ENCODE measurements around the gene SGSH. TPM values are rescaled to one million over a fixed set of nuclear protein-coding genes. Genes with fewer than 3 reads are reported as not detected.

The SGSH gene
- total RNA-seq, 1 donor from 2014 or later = 47.6 TPM

DNA sequence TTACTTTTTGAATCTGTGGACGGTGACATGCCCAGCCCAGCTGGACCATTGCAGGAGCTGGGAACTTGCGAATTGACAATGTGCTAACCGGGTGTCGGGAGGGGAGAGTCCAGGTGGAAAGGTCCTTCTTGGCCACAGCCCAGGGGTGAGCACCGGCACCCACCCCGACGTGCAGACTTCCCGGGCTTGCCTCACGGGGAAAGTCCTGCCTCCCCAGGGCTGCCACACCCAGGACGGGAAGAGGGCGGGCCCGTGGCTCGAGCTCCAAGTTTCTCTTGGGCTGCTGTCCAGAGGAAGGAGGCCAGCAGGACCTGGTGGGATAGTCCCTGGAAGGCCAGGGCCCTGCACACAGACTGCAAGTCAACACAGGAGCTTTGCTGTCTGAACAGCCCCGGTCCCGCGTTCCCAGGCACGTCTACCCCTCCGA, 32.6 kb downstream of the SGSH start:
- intact Hi-C loops (cut with DNase I) = no loop called here
- Histone ChIP-seq H3K4me3 (peak overlapping the region in 1 of 2 donors; percentile 9), H3K27ac (peak overlapping the region; percentile 28), H3K36me3 (no peaks in the 10 kb centered on the region), H3K9me3 (no peaks in the 10 kb centered on the region), H3K4me1 (peaks cover 26% of the 10 kb centered on the region), H3K27me3 (no peaks in the 10 kb centered on the region)
- TF ChIP-seq POLR2AphosphoS5 (IDR thresholded peaks at IDR 0.05; ENCODE audit: insufficient read depth in 1 of 2, low read depth in 1 of 2) (peak in 1 of 2 donors; percentile 31), POLR2A (IDR thresholded peaks at IDR 0.05) (no peak)
- TF ChIP-seq, protein P1, sequence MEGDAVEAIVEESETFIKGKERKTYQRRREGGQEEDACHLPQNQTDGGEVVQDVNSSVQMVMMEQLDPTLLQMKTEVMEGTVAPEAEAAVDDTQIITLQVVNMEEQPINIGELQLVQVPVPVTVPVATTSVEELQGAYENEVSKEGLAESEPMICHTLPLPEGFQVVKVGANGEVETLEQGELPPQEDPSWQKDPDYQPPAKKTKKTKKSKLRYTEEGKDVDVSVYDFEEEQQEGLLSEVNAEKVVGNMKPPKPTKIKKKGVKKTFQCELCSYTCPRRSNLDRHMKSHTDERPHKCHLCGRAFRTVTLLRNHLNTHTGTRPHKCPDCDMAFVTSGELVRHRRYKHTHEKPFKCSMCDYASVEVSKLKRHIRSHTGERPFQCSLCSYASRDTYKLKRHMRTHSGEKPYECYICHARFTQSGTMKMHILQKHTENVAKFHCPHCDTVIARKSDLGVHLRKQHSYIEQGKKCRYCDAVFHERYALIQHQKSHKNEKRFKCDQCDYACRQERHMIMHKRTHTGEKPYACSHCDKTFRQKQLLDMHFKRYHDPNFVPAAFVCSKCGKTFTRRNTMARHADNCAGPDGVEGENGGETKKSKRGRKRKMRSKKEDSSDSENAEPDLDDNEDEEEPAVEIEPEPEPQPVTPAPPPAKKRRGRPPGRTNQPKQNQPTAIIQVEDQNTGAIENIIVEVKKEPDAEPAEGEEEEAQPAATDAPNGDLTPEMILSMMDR (IDR thresholded peaks at IDR 0.05) = no peak
- DNase-seq (ENCODE audit: extremely low spot score in 2 of 2) = no peak

DNA sequence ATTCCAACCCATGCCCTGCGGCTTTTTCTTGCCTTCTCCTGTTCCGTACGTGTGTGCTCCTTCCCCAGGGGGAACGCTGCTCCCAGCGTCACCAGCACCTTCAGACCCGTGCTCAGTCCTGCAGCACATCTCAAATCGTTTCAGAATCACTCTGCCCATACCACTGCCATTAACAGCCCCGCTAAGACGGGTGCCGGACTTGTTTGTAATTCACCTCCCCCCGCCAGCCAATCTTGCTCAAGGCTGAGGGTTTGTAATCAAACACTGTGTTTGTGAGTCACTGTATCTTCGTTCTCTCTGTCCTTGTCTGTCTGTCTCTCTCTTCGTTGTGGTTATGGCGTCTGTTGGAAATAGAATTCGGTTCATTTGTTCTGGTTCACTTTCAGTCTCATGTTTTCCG, 33.0 kb downstream of the SGSH start:
- H3K27ac ChIP-seq = peak overlapping the region; percentile 28

DNA sequence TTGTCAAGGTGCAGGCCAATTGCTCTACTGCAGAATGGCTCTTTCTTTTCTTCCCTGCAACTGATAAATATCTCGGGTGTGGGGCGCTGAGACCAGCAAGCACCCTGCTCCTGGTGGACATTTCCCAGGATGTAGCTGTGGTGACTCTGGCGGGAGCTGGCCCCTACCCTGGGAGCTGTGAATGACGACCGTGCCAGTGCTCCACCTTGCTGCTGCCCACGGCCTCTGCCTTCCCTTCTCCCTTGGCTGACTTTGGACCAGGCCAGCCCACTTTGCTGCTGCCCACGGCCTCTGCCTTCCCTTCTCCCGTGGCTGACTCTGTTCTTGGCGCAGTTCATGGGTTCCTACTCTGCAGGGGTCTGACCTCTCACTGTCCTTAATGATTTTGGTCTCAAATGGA, 34.2 kb downstream of the SGSH start:
- H3K36me3 ChIP-seq = no peaks in the 10 kb centered on the region
- intact Hi-C loops (cut with DNase I) = no loop called here
- peaks cover 14% of the 10 kb centered on the region for H3K4me1 ChIP-seq
- TF ChIP-seq POLR2A (IDR thresholded peaks at IDR 0.05) (no peak), POLR2AphosphoS5 (IDR thresholded peaks at IDR 0.05; ENCODE audit: insufficient read depth in 1 of 2, low read depth in 1 of 2) (no peak)
- TF ChIP-seq, protein P1 (IDR thresholded peaks at IDR 0.05) = no peak
- no peaks in the 10 kb centered on the region for H3K27me3 ChIP-seq
- no peak overlapping the region for H3K4me3 ChIP-seq
- H3K9me3 ChIP-seq = no peaks in the 10 kb centered on the region
- DNase-seq (ENCODE audit: extremely low spot score in 2 of 2) = no peak
- no peak overlapping the region for H3K27ac ChIP-seq

More for the DNA sequence above, 33.0 kb downstream of the SGSH start:
- Histone ChIP-seq H3K4me1 (peaks cover 24% of the 10 kb centered on the region), H3K36me3 (no peaks in the 10 kb centered on the region), H3K9me3 (no peaks in the 10 kb centered on the region), H3K4me3 (peak overlapping the region in 1 of 2 donors; percentile 9), H3K27me3 (no peaks in the 10 kb centered on the region)
- no peak for DNase-seq (ENCODE audit: extremely low spot score in 2 of 2)
- TF ChIP-seq POLR2A (IDR thresholded peaks at IDR 0.05) (no peak), POLR2AphosphoS5 (IDR thresholded peaks at IDR 0.05; ENCODE audit: insufficient read depth in 1 of 2, low read depth in 1 of 2) (no peak)
- TF ChIP-seq, protein P1 (IDR thresholded peaks at IDR 0.05) = no peak
- intact Hi-C loops (cut with DNase I) = no loop called here

DNA sequence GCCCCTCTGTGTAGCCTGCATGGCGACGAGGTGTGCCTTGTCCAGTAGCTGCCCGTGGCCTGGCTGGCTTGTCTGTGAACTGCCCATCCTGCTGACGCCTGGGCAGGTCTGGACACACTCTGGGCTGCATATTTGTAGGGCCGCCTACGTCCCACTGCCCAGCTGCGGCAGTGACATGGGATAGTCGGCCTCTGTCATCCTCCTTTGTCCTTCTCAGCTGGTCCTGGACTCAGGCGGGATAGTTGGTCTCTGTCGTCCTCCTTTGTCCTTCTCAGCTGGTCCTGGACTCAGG, 35.8 kb downstream of the SGSH start:
- Histone ChIP-seq H3K4me3 (no peak overlapping the region), H3K9me3 (no peaks in the 10 kb centered on the region), H3K36me3 (no peaks in the 10 kb centered on the region), H3K27me3 (no peaks in the 10 kb centered on the region), H3K27ac (no peak overlapping the region), H3K4me1 (peaks cover 14% of the 10 kb centered on the region)
- no peak for DNase-seq (ENCODE audit: extremely low spot score in 2 of 2)
- intact Hi-C loops (cut with DNase I) = no loop called here
- TF ChIP-seq POLR2AphosphoS5 (IDR thresholded peaks at IDR 0.05; ENCODE audit: insufficient read depth in 1 of 2, low read depth in 1 of 2) = no peak
- no peak for TF ChIP-seq POLR2A (IDR thresholded peaks at IDR 0.05)
- TF ChIP-seq, protein P1 (IDR thresholded peaks at IDR 0.05) = no peak

DNA sequence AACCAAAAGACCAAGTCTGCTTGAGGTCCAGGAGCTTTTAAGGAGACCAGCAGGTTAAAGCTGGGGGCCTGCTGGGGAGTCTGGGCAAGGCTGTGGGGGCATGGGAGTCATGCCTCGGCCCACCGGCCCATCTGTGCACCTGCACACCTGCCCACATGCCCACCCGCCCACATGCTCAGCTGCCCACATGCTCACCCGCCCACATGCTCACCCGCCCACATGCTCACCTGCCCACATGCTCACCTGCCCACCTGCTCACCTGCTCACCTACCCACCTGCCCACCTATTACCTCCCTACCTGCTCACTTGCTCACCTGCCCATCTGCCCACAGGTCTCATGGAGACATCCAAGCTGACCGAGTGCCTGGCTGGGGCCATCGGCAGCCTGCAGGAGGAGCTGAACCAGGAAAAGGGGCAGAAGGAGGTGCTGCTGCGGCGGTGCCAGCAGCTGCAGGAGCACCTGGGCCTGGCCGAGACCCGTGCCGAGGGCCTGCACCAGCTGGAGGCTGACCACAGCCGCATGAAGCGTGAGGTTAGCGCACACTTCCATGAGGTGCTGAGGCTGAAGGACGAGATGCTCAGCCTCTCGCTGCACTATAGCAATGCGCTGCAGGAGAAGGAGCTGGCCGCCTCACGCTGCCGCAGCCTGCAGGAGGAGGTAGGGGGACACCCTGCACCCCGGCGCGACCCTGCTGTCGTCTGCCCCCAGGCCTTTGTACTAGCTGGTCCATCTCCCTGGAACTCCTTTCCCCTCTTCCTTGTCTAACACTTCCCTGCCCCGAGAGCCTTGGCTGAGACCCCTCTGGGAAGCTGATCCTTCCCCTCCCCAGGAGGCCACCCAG, 36.3 kb downstream of the SGSH start:
- intact Hi-C loops (cut with DNase I) = no loop called here
- Histone ChIP-seq H3K4me3 (no peak overlapping the region), H3K36me3 (no peaks in the 10 kb centered on the region), H3K27ac (no peak overlapping the region), H3K4me1 (peaks cover 14% of the 10 kb centered on the region), H3K9me3 (no peaks in the 10 kb centered on the region), H3K27me3 (no peaks in the 10 kb centered on the region)
- DNase-seq (ENCODE audit: extremely low spot score in 2 of 2) = no peak
- TF ChIP-seq POLR2AphosphoS5 (IDR thresholded peaks at IDR 0.05; ENCODE audit: insufficient read depth in 1 of 2, low read depth in 1 of 2) (no peak), POLR2A (IDR thresholded peaks at IDR 0.05) (no peak)
- TF ChIP-seq, protein P1 (IDR thresholded peaks at IDR 0.05) = no peak

Measured in vagina (tissue), 2 donors.